Neuronal stem cell (in vitro differentiated cells): ENCODE data around the gene SEZ6L2.
"Not testable (repeated sequence)": the region's sequence is repeated elsewhere in the genome, so short reads cannot be mapped to it uniquely, and the experiment has no call there.

ENCODE experiments used
- DNase-seq: peaks from one replicate; pipeline ENCODE4 v3.0.0-alpha.2; 2013; ENCODE audit warnings: low spot score
- H2AFZ ChIP-seq: one replicate; pipeline ENCODE4 v1.6.1; 2013; ENCODE audit warnings: mild to moderate bottlenecking, low read length, inconsistent platforms
- H2AK5ac ChIP-seq: 2 replicates; pipeline ENCODE4 v1.6.1; 2013; ENCODE audit warnings: low read depth, mild to moderate bottlenecking, inconsistent platforms, low read length, moderate library complexity, mixed read lengths
- H2BK120ac ChIP-seq: 2 replicates; pipeline ENCODE4 v1.6.1; 2013; ENCODE audit warnings: low read depth, mild to moderate bottlenecking, inconsistent platforms, low read length, moderate library complexity, mixed read lengths
- H2BK12ac ChIP-seq: one replicate; pipeline ENCODE4 v1.6.1; 2013; ENCODE audit warnings: low read length, inconsistent platforms
- H2BK15ac ChIP-seq: 2 replicates; pipeline ENCODE4 v1.6.1; 2013; ENCODE audit warnings: mild to moderate bottlenecking, low read length, inconsistent platforms, mixed read lengths
- H2BK5ac ChIP-seq: one replicate; pipeline ENCODE4 v1.6.1; 2013; ENCODE audit warnings: inconsistent platforms, mild to moderate bottlenecking, low read length, moderate library complexity
- H3K14ac ChIP-seq: one replicate; pipeline ENCODE4 v1.6.1; 2013; ENCODE audit warnings: low read length, inconsistent platforms
- H3K18ac ChIP-seq: 2 replicates; pipeline ENCODE4 v1.6.1; 2013; ENCODE audit warnings: low read length, inconsistent platforms
- H3K23ac ChIP-seq: 2 replicates; pipeline ENCODE4 v1.6.1; 2013; ENCODE audit warnings: low read depth, mild to moderate bottlenecking, mixed read lengths, low read length, inconsistent platforms; ENCODE audit not compliant: poor library complexity
- H3K27ac ChIP-seq: replicated peaks from 3 replicates; pipeline ENCODE4 v1.5.1; 2013; ENCODE audit warnings: low read length, inconsistent platforms
- H3K27me3 ChIP-seq, 3 experiments: 2 replicates each; pipeline ENCODE4 v1.6.1; 2013; ENCODE audit warnings: low read length in 3 of 3, mild to moderate bottlenecking in 2 of 3, inconsistent platforms in 1 of 3, low read depth in 1 of 3, mixed read lengths in 1 of 3, moderate library complexity in 1 of 3; ENCODE audit not compliant: control insufficient read depth in 3 of 3, insufficient read depth in 3 of 3
- H3K36me3 ChIP-seq, 2 donors: replicated peaks in 1 of 2; 2 replicates each; pipeline ENCODE4 v1.6.1; 2013; ENCODE audit warnings: low read length in 2 of 2; ENCODE audit not compliant: control insufficient read depth in 2 of 2, insufficient read depth in 2 of 2
- H3K4ac ChIP-seq: 2 replicates; pipeline ENCODE4 v1.6.1; 2013; ENCODE audit warnings: inconsistent platforms, mild to moderate bottlenecking, low read length, moderate library complexity
- H3K4me1 ChIP-seq, 2 donors: 1 replicate in 1 of 2; 2 replicates in 1 of 2; pipeline ENCODE4 v1.6.1; 2013; ENCODE audit warnings: low read length in 2 of 2, low read depth in 1 of 2; ENCODE audit not compliant: control insufficient read depth in 2 of 2, insufficient read depth in 1 of 2
- H3K4me2 ChIP-seq: one replicate; pipeline ENCODE4 v1.6.1; 2013; ENCODE audit warnings: mild to moderate bottlenecking, low read length, inconsistent platforms; ENCODE audit not compliant: insufficient read depth, poor library complexity, severe bottlenecking
- H3K4me3 ChIP-seq, 2 donors: 2 replicates each; pipeline ENCODE4 v1.5.1; 2013; ENCODE audit warnings: low read length in 2 of 2, mild to moderate bottlenecking in 2 of 2, inconsistent platforms in 1 of 2, moderate library complexity in 1 of 2
- H3K79me1 ChIP-seq: one replicate; pipeline ENCODE4 v1.6.1; 2013; ENCODE audit warnings: low read depth, mild to moderate bottlenecking, inconsistent platforms, low read length, moderate library complexity
- H3K9ac ChIP-seq: one replicate; pipeline ENCODE4 v1.6.1; 2013; ENCODE audit warnings: mild to moderate bottlenecking, low read depth, low read length, inconsistent platforms; ENCODE audit not compliant: poor library complexity
- H3K9me3 ChIP-seq, 2 donors: replicated peaks in 1 of 2; 2 replicates each; pipeline versions ENCODE3 to v1.6.1; 2013; ENCODE audit warnings: low read length in 2 of 2, mild to moderate bottlenecking in 2 of 2, inconsistent platforms in 1 of 2, low read depth in 1 of 2, mixed read lengths in 1 of 2, moderate library complexity in 1 of 2; ENCODE audit not compliant: control insufficient read depth in 2 of 2, insufficient read depth in 1 of 2
- H4K8ac ChIP-seq: one replicate; pipeline ENCODE4 v1.6.1; 2013; ENCODE audit warnings: low read depth, mild to moderate bottlenecking, inconsistent platforms, low read length, moderate library complexity
- H4K91ac ChIP-seq: one replicate; pipeline ENCODE4 v1.6.1; 2013; ENCODE audit warnings: low read length, low read depth, mild to moderate bottlenecking, inconsistent platforms; ENCODE audit not compliant: poor library complexity
- WGBS, 2 donors: extraction: QIAGEN DNeasy Blood & Tissue Kit; methylation state at CpG; one replicate each; pipeline ENCODE4 v1.1.7; 2013; ENCODE audit warnings: missing lambda C conversion rate in 2 of 2, mixed read lengths in 1 of 2; ENCODE audit not compliant: insufficient read length in 2 of 2, insufficient replicate concordance in 1 of 2; ENCODE audit errors: extremely low coverage in 2 of 2; 5-methylcytosine and 5-hydroxymethylcytosine counted together

The SEZ6L2 gene

GRCh38 chr16:29931750-29932149 is 32.4 kb upstream of the SEZ6L2 start:
- not testable (repeated sequence) for H4K8ac ChIP-seq, H3K4me2 ChIP-seq, H3K14ac ChIP-seq, H2BK15ac ChIP-seq, H3K4ac ChIP-seq, H3K4me3 ChIP-seq, H2BK5ac ChIP-seq, H2AK5ac ChIP-seq, H3K23ac ChIP-seq, H2AFZ ChIP-seq, DNase-seq, H3K27ac ChIP-seq, H2BK120ac ChIP-seq, H3K79me1 ChIP-seq, H3K9ac ChIP-seq, H3K9me3 ChIP-seq, H3K36me3 ChIP-seq, H3K27me3 ChIP-seq, H4K91ac ChIP-seq, H3K4me1 ChIP-seq, H2BK12ac ChIP-seq, H3K18ac ChIP-seq
- WGBS, 2 donors: no CpG with 5 or more reads among the region's 2 CpGs

- Histone ChIP-seq H3K9ac (no peak overlapping the region), H3K27me3 (no peaks in the 10 kb centered on the region), H3K4me1 (peaks cover 5 to 14% of the 10 kb centered on the region in 2 donors), H3K9me3 (no peaks in the 10 kb centered on the region), H3K18ac (no peak overlapping the region), H3K23ac (no peak overlapping the region), H3K36me3 (peaks cover 5 to 9% of the 10 kb centered on the region in 2 donors), H3K4ac (no peak overlapping the region), H3K27ac (no peak overlapping the region), H2BK5ac (no peak overlapping the region), H3K79me1 (peaks cover 10% of the 10 kb centered on the region), H2BK120ac (no peak overlapping the region), H3K14ac (no peak overlapping the region), H4K91ac (no peak overlapping the region), H2AFZ (no peak overlapping the region), H2BK15ac (no peak overlapping the region), H3K4me3 (peak overlapping the region; percentile 69 to 85), H4K8ac (no peak overlapping the region), H2AK5ac (no peak overlapping the region), H3K4me2 (peak overlapping the region; percentile 83), H2BK12ac (no peak overlapping the region)
- no peak for DNase-seq
- WGBS, 2 donors: no CpG with 5 or more reads among the region's 12 CpGs
Observed at GRCh38 chr16:29927070-29927905, 27.9 kb upstream of the SEZ6L2 start.

- Histone ChIP-seq H3K18ac (peak overlapping the region; percentile 99), H4K91ac (no peak overlapping the region), H3K9me3 (no peaks in the 10 kb centered on the region), H2AFZ (peak overlapping the region; percentile 93), H3K4me3 (peak overlapping the region; percentile 69 to 85), H3K36me3 (peaks cover 5 to 15% of the 10 kb centered on the region in 2 donors), H2AK5ac (peak overlapping the region; percentile 93), H4K8ac (no peak overlapping the region), H3K4me2 (peak overlapping the region; percentile 83), H3K9ac (peak overlapping the region; percentile 98), H2BK12ac (no peak overlapping the region), H3K27me3 (no peaks in the 10 kb centered on the region), H3K4ac (peak overlapping the region; percentile 89), H2BK15ac (no peak overlapping the region), H2BK120ac (peak overlapping the region; percentile 42), H3K79me1 (peaks cover 10% of the 10 kb centered on the region), H3K27ac (peak overlapping the region; percentile 82), H2BK5ac (peak overlapping the region; percentile 83), H3K4me1 (peaks cover 5 to 14% of the 10 kb centered on the region in 2 donors), H3K14ac (no peak overlapping the region), H3K23ac (peak overlapping the region; percentile 29)
- WGBS, 2 donors: no CpG with 5 or more reads among the region's 12 CpGs
- DNase-seq: no peak
Observed at GRCh38 chr16:29926711-29927052, 27.3 kb upstream of the SEZ6L2 start.

GRCh38 chr16:29925781-29926710 is 26.7 kb upstream of the SEZ6L2 start, which contains the start of gene KCTD13:
KCTD13 (minus strand) TSS chr16:29926226; CDS start chr16:29926033, 193 bp downstream.
- peak within 1 kb of the TSS; percentile 71 for H3K14ac ChIP-seq
- H4K91ac ChIP-seq: no peak within 1 kb of the TSS
- H3K36me3 ChIP-seq: peaks cover 6 to 21% of the 10 kb centered on the region in 2 donors
- no peak within 1 kb of the TSS for H4K8ac ChIP-seq
- no peaks in the 10 kb centered on the region for H3K9me3 ChIP-seq
- H2AK5ac ChIP-seq: peak within 1 kb of the TSS; percentile 93
- H3K23ac ChIP-seq: peak within 1 kb of the TSS; percentile 100
- H3K18ac ChIP-seq: peak within 1 kb of the TSS; percentile 99
- no CpG with 5 or more reads among the region's 89 CpGs for whole genome bisulfite sequencing, 2 donors
- peak within 1 kb of the TSS; percentile 89 for H3K4ac ChIP-seq
- no peaks in the 10 kb centered on the region for H3K27me3 ChIP-seq
- H3K79me1 ChIP-seq: peaks cover 10% of the 10 kb centered on the region
- H3K9ac ChIP-seq: peak within 1 kb of the TSS; percentile 99
- H2BK120ac ChIP-seq: peak within 1 kb of the TSS; percentile 42
- H3K4me3 ChIP-seq: peak within 1 kb of the TSS; percentile 69 to 90
- H2BK15ac ChIP-seq: peak within 1 kb of the TSS; percentile 45
- peak; percentile 96 for DNase-seq
- peak within 1 kb of the TSS; percentile 93 for H2AFZ ChIP-seq
- H3K27ac ChIP-seq: peak within 1 kb of the TSS; percentile 82
- peak within 1 kb of the TSS; percentile 83 for H3K4me2 ChIP-seq
- peaks cover 5 to 14% of the 10 kb centered on the region in 2 donors for H3K4me1 ChIP-seq
- no peak within 1 kb of the TSS for H2BK12ac ChIP-seq
- H2BK5ac ChIP-seq: peak within 1 kb of the TSS; percentile 83
